GOT3 (cell line): ENCODE data around the gene TMEM129.

Experiments
- DNase-seq: peaks from one replicate; lab custom pipeline; 2025; ENCODE audit warnings: mixed read lengths; lab: John Stamatoyannopoulos, UW

TMEM129 gene, protein sequence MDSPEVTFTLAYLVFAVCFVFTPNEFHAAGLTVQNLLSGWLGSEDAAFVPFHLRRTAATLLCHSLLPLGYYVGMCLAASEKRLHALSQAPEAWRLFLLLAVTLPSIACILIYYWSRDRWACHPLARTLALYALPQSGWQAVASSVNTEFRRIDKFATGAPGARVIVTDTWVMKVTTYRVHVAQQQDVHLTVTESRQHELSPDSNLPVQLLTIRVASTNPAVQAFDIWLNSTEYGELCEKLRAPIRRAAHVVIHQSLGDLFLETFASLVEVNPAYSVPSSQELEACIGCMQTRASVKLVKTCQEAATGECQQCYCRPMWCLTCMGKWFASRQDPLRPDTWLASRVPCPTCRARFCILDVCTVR

DNA sequence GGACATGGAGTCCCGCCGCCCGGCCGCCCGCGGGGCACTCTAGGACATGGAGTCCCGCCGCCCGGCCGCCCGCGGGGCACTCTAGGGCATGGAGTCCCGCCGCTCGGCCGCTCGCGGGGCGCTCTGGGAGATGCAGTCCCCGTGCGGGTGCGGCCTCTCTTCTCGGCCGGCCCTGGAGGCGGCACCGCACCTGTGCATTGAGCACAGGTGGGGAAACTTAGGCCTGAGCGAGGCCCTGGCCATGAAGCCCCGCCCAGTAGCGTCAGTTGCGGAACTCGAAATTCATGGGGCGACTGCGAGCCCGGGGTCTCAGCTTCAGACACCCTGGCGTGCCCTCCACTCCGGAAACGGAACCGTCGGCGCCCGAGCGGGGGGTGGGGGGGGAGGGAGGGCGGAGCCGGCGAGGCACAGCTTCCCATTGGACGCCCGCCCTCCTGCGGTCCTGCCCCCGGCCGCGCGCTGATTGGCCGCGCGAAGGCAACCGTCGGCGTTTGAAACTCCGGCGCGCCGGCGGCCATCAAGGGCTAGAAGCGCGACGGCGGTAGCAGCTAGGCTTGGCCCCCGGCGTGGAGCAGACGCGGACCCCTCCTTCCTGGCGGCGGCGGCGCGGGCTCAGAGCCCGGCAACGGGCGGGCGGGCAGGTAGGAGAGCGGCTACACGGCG is at the start of gene TMEM129, which contains the start of gene TACC3:
TMEM129 (minus strand) TSS at position 321 of the 663 bp plus-strand sequence. CDS start 486 bp downstream, outside the sequence.
TACC3 (plus strand) TSS at position 519 of the 663 bp plus-strand sequence. CDS start 1,901 bp downstream, outside the sequence.
- DNase-seq = peak; percentile 80

DNA sequence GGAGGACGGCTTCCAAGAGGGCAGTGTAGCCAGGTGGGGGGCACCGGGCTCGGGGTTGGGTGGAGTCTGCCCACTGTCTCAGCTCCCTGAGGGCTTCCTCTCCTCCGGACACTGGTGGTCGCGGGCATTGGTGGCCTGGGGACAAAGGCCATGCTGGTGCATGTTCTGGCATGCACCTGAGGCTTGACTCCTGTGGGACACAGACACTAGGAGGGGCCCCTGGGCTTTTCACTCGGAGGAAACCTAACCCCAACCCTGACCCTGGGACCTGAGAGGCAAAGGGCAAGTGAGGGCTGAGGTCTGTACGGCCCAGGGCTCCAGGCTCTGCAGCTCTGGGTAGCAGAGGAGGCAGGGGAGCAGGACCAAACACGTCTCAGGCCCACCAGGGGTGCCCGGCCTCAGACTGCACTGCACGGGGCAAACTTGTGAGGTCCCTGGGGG is 49.7 kb upstream of the TMEM129 start:
- no peak for DNase-seq

DNA sequence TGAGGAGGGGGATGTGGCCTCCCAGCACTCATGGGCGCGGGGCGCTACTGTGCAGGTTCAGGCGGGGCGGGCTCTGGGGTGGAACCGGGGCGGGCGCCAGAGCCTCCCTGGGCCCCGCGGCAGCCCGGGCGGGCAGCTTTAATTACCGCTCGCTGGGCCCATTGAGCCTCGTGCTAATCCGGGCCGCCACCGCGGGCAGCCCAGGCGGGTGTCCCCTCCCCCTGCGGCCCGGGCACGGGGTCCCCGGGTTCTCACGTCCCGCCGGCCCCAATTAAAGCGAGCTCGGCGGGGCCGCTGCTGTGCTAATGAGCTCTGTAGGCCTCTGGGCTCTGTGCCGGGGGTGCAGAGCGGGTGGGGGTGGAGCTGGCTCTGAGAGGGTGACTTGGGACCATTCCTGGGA is 49.1 kb upstream of the TMEM129 start:
- DNase-seq = no peak

DNA sequence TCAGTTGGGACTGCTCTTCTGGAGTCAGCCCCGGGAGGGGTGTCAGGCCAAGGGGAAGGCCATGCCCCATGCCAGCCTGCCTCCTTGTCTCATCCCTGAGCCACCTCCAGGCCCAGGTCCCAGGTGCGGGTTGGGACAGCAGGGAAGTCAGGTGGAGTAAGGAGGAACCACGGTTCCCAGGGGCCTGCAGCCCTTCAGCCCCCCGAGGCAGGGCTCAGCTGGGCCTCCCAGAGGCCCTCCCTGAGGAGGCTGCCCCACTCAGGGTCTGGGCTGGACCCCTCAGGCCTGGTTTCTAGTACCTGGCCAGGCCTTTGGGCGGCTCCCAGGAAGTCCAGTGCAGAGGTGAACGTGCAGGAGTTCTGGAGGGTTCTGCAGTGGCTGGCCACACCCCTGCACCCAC is 48.6 kb upstream of the TMEM129 start:
- DNase-seq = no peak

DNA sequence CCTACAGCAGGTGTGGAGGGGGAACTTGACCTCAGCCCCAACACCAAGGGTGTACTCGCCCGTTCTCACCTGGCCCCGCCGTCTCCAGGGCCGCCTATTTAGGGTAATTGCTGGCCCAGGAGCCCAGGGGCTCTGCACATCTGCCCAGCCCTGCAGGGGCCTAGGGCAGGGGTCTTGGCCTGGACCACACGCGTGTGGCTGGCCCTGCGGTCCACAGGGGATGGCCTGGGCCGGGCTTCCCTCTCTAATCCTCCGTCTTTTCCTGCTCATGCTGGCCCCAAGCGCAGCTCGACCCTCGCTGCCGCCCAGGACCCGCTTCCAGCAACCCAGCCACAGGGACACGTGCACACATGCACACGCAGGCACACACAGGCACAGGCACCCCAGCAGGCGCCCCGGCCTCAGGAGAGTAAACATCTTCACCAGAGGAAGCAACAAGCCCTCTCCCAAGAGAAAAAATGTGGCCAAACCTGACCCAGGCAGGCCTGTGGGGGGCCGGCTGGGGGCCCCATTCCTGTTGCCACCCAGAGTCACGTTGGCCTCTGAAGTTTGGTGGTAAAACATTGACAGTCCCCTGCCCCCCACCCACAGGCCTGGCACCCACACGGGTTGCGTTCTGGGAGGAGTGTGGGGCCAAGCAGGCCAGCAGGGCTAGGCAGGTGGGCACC is 47.4 kb upstream of the TMEM129 start:
- no peak for DNase-seq

DNA sequence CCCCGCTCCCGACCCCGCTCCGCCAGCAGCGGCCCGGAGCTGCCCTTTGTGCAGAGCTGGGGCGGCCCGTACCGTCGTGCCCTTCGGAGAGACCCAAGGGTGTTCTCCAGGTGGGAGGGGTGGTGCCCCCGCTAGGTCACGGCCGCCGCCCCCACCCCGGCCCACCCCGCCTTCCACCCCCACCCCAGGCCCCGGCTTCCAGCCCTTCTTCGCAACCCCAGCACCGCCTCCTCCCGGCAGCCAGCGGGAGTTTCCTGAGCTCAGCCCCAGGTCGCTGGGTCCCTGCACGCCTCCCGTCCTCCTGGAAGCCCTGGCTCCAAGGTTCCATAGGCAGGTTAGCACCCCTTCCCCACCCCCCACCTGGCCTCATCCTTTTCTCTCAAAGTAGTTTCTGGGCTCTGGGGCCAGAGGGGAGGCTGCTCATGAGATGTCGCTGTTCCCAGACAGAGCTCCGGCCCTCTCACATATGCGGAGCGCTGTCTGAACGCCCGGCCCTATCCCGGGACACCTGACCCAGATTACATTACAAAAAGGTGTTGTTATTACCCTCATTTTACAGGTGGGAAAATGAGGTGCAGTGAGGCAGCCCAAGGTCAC is 46.7 kb upstream of the TMEM129 start:
- DNase-seq = no peak

DNA sequence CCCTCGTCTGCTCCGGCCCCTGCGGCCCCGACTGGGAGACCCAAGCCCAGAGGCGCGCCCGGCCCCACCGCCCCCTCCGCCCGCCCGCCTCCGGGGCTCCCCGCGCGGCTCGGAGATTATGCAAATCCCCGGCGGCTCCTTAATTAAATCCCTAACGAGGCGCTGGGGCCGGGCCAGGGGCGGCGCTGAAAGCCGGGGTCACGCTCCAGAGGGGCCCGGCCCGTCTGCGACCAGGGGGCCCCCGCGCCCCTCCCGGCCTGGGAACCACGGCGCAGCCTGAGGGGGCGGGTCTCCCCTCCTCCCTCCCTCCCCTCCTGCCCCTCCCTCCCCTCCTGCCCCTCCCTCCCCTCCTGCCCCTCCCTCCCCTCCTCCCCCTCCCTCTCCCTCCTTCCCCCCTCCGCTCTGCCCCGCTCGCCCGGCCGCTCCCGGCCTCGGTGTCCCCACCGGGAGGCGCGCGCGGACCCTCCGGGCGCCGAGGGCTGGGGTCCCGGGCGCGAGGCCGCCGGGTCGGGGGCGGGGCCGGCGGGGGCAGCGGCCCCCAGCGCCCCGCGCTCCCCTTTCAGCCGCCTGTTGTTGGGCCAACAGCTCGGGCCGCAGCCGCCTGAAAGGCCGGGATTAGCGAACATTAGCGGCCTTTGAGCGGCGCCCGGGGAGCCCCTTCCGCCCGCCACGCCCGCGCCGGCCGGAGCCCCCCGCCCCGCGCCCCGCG is 46.1 kb upstream of the TMEM129 start:
- no peak for DNase-seq

DNA sequence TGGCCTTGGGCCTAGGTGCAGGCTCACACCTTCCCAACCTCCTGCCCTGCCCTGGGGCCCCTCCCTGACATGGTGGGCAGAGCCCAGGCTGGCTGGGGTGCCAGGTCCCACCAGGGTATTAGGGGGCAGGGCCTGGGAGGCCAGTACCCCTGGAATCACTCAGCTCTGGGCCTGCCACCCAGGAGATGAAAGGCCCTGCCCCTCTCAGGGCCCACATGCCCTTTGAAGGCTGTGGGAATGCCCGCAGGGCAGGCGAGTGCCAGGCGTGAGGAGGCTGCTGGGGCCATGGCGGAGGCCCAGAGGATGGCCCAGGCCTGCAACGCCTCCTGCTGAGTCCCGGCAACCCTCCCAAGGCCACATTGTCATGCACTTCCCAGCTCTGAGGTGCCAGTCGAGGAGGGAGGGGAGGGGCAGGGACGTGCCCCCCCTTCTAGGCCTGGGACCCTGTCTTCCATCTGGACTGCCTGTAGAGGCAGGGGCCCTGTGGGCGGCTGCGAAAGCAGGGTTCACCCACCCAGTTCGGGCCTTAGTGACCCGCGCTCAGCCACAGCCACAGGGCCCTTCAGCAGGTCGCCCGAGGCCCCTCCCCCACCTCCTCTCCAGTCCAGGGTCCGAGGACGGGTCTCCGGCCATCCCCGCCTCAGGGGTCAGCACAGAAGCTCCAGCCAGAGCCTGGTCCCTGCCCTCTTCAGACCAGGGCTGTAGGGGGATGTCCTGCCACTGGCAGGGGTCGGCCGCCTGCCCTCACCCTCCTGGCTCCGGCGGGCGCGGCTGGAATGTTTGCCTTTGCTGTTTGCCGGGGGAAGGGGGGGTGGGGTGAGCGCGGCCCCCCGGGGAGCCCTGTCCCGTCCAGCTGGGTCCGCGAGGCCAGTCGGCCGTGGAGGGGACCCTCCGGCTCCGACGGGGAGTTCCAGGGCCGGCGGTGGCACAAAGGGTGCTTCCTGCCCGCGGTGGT is 45.3 kb upstream of the TMEM129 start:
- DNase-seq = no peak

DNA sequence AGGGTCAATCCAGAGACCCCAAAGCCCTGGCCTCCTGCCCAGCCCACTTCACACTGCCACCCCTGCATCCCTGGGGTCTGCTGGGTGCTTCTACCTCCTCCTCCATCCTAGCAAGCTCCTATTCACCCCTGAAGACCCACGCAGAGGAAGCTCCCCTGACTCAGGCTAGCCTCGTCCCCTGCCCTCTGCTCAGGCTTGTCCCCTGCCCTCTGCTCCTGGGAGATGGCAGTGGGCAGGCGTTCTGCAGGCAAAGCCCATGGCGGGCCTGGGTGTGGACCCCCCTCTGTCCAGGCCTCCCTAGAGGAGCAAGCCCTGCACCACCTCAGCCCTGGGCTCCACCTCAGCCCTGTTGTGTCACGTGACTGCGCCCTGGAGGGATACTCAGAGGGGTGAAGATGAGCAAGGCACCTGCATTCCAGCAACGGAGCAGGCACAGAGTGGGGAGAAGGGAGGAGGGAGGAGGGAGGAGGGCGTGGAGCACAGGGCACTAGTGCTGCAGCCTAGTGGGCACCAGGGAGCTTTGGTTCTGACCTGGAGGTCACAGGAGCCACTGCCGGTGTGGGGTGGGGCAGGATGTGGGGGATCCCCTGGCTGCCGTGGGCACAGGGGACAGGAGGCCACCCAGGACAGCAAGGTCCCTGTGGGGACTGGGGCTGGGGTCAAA is 44.4 kb upstream of the TMEM129 start:
- no peak for DNase-seq

DNA sequence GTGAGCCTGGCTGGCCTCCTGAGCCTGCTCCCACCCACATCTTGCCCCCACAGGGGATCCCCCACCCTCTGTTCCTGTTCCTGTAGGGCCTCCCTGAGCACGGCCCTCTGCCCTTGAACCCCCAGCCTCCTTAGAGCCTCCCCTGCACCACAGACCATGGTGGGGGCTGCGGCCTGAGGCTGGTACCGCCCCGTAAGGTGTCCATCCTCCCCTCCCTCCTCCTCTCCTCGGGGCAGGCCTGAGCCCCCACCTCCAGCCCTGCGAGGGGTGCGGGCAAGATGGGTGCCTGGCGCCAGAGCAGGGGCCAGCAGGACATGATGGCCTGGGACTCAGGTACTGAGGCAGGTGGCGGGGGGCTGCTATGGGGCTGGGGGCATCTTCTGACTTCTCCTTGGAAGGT is 43.5 kb upstream of the TMEM129 start:
- DNase-seq = no peak

DNA sequence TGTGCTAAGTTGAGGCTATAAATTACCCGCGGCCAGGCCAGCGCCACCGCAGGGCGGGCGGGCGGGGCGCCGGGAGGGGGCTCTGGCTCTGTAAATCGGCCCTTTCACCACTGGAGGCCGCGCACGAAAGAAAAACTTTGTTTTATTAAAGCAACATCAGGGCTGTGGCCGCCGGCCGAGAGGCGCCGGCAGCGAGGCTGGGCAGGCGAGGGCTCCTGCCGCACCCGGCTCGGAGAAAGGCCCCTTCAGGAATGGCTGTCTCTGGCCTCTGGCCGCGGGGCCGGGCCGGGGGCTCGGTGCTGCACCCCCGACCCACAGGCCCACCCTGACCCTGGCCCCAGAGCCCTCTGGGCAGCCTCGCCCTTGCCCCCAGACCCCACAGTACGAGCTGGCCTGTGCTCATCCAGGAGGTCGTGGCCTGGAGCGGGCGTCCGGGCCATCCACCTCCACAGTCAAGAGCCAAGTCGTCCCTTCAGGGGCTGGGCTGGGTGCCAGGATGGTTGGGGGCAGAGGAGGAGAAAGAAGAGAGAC is 42.5 kb upstream of the TMEM129 start:
- no peak for DNase-seq

DNA sequence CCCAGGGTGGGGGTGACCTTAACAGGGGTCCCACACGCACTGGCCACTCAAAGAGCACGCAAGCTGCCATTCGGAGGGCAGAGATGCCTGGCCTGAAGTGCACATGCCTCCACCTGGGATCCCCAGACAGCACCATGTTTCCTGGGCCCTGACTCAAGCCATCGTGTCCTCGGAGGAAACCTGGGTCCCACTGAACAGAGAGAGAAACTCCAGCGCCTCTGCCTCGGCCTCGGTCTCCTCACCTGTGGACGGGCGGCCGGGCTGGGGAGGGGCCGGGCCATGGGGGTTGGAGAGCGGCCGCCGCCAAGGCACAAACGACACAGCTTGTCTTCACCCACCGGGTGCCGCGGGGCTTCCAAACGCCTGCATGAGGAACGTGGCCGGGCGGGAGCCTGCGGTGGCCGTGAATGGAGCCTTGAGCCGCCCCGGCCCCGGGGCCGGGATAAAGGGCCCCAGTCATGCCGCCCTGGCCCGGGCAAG is 42.0 kb upstream of the TMEM129 start:
- no peak for DNase-seq

DNA sequence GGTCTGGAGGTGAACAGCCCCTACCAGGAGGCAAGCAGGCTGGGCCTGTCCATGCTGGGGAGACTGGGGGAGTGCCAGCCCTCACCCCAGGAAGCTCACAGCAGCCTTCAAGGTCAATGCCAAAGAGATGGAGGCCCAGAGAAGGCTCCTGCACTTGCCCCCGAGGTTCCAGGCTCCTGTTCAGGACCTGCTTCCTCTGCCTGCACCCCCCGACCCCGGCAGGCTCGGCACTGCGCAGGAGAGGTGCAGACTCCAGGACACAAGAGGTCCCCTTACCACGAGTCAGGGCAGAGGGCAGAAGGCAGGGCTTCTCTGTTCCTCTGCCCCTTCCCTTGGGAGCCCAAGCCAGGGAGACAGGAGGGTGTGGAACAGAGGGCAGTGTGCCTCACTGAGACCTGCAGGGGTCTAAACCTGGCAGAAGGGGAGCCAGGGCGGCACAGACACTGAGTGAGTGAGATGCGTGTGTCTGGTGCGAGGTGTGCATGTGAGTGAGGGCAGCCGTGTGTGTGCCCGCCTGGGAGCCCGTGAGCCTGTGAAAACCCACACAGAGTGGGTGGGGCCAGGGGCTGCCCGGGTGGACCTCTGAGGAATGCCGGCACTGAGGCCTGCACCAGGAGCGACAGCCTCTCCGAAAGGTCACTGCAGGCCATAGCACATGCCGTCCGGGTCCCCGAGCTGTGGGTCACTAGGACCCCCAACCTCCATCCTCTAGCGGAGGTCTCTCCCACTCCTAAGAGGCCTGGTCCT is 41.3 kb upstream of the TMEM129 start:
- DNase-seq = no peak

DNA sequence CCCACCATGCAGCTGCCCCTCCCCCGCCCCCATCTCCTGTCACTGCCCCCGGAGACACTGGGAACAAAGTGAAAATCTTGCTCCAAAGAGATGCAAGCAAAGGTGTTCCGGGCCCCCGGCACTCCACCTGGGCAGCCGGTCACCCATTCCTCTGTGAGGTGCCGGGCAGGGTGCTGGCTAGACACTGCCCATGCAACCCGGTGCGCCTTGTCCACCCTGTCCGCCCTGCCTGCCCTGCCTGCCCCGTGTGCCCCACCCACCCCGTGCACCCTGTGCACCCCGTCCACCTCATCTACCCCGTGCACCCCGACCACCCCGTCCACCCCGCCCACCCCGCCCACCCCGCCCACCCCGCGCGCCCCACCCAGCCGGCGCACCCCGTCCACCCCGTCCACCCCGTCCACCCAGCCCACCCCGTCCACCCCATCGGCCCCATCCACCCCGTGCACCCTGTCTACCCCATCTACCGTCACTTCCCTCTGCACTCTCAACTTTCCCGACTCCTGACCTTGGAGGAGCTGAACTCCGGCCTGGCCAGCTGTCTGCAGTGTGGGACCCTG is 40.1 kb upstream of the TMEM129 start:
- DNase-seq = no peak

DNA sequence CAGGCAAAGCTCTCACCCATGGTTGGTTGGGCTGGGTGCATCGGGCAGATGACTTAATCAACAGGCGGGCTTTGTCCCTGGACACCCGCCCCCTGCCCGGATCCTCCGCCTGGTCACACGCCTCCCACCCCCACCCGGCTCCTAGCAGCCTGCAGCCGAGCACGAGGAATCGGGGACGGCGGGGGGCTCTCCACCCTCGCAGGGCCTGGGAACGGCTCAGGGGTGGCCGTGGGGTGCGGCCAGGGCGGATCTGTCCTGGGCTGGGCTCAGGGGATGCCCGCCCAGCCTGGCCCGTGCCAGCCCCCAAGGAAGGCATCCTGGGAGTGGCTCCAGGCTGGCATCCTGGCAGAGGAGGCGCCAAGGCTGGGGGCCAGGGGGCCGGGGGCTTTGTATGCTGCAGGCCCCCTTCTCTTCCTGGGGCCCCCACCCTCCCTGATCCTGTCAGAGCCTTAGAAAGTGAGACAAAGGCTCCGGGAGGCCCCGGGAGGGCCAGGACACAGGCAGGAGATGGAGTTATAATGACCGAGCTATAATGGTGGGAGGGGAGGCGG is 39.5 kb upstream of the TMEM129 start:
- no peak for DNase-seq

DNA sequence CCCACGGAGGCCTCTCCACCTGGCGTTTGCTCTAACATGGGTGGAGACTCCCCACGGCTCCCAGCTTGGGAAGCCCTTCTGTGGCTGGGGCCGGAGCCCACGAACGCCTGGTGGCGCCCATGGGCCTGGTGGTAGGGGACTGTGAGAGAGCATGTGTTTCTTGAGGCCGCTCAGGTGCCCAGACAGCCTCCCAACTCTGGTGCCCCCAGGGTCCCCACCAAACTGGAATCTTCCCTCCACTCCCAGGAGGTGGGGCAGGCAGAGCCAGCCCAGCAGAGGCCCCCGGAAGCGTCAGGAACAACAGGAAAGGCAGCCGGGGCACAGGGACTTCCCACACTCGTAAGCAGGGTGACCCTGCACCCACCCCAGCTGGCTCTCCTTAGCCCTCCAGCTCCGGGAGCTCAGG is 38.7 kb upstream of the TMEM129 start:
- no peak for DNase-seq

DNA sequence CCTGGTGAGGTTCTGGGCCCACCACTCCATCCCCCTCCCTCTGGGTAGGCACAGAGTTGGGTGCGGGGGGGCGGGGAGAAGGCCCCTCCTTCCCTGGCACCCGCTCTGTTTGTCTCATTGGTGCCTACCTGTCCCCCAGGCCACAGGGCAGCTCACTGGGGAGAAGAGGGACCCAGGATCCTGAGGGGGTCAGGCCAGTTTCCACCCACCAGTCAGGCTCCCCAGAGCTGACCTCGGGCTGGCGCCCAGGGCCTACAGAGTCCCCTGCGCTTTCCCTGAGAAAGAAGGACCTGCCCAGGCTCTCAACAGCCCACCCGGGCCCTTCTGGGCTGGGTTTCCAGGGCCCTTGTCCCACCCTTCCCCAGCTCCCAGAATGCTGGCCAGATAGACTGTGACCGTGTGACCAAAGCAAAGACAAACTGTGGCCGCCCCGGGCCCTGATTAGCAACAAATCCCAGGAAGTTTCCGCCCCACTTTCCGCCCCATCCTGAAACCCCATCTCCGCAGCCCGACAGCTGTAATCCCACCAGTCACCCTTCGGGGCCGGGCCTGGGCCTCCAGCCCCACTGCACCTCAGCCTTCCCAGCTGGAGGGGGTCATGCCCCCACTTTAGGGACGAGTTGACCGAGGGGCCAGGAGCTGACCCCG is 38.2 kb upstream of the TMEM129 start:
- DNase-seq = no peak
